Liver (tissue), 3 donors: ENCODE data around the gene KLHL2.
"Not testable (repeated sequence)": the region's sequence is repeated elsewhere in the genome, so short reads cannot be mapped to it uniquely, and the experiment has no call there.

Source experiments
- ATF3 ChIP-seq: IDR thresholded peaks from 2 replicates; pipeline ENCODE4 v1.6.1; 2016; ENCODE audit warnings: antibody characterized with exemption
- CTCF ChIP-seq: fragments of 150-350 bp; IDR thresholded peaks from 2 replicates; pipeline ENCODE4 v1.5.1; 2017; ENCODE audit warnings: improper control_type of control experiment, low read depth, low read length; ENCODE audit not compliant: missing input control
- JUND ChIP-seq, 2 donors: IDR thresholded peaks; 2 replicates each; pipeline ENCODE4 v1.6.1; 2016; ENCODE audit warnings: antibody characterized with exemption in 2 of 2
- MAX ChIP-seq: IDR thresholded peaks from 2 replicates; pipeline ENCODE4 v1.6.1; 2016; ENCODE audit warnings: antibody characterized with exemption
- RAD21 ChIP-seq, 2 donors: IDR thresholded peaks; 2 replicates each; pipeline ENCODE4 v1.6.1; 2016; ENCODE audit warnings: antibody characterized with exemption in 2 of 2, mild to moderate bottlenecking in 2 of 2
- REST ChIP-seq: IDR thresholded peaks from 2 replicates; pipeline ENCODE4 v1.6.1; 2016; ENCODE audit warnings: antibody characterized with exemption, mild to moderate bottlenecking
- TAF1 ChIP-seq: conservative IDR thresholded peaks from 2 replicates; pipeline ENCODE4 v1.6.1; 2016; ENCODE audit warnings: antibody characterized with exemption, mild to moderate bottlenecking
- YY1 ChIP-seq: IDR thresholded peaks from 2 replicates; pipeline ENCODE4 v1.6.1; 2016; ENCODE audit warnings: antibody characterized with exemption, mild to moderate bottlenecking
- ZBTB33 ChIP-seq: IDR thresholded peaks from 2 replicates; pipeline ENCODE4 v1.6.1; 2016; ENCODE audit warnings: antibody characterized with exemption
- donor health status: healthy.
- donor health status: healthy.

GRCh38 chr4:165232623-165233433 is 25.5 kb downstream of the KLHL2 start:
- TF ChIP-seq CTCF; MAX; JUND (IDR thresholded peaks at IDR 0.05); TAF1; RAD21 (IDR thresholded peaks at IDR 0.05); REST; YY1; ATF3; ZBTB33: not testable (repeated sequence)
